ENCODE data around the gene TKFC.

- TF ChIP-seq CTCF (conservative IDR thresholded peaks at IDR 0.05) (no peak), EZH2 (IDR thresholded peaks at IDR 0.05; ENCODE audit: low read depth) (no peak)
Observed at GRCh38 chr11:61345170-61345610, 12.2 kb downstream of the TKFC start.

Measured in PC-9 (cell line).